Measurements from ENCODE around the gene PRL. TPM values are rescaled to one million over a fixed set of nuclear protein-coding genes. Genes with fewer than 3 reads are reported as not detected.

Gene PRL
- not detected in 2 replicates for total RNA-seq

DNA sequence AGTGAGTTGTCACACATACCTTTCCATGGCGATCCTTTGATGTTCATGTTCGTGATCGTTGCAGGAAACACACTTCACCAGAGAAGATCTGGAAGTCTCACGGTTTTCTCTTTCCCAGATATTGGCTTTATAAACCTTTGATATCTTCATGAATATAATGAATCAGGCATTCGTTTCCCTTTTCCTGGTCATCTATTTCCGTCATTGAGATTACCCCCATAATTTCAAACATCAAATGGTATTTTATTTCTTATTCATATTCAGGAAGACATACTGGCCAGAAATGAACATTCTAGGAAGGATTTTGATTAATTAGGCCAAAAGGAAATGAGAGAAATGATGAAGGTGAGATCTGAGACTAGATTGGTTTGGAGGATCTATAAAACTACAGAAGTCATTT, at the start of gene PRL:
Gene PRL (minus strand): TSS at position 101 of the 400 bp plus-strand sequence. CDS start 54 bp downstream, at position 47.
- DNase-seq = no peak

- DNase-seq = peak; percentile 7
Measured at GRCh38 chr6:22343864-22344263, 47.0 kb upstream of the PRL start.

DNA sequence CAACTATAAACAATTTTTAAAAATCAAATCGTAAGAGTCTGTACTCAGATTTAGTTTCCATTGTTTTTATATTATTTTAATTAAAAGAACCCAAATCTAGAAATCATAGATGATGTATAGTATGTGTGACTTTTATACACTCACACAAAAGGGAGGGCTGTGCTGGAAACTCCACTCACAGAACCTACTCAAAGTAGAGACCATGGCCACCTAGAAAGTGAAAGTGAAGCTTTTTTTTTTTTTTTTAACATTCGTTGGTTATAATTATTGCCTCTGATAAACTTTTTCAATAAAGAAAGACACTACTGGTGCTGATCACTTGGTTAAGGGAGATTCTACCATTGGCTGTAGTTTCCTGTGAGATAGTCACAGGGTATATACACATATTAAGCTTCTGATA, 37.9 kb upstream of the PRL start:
- no peak for DNase-seq

DNA sequence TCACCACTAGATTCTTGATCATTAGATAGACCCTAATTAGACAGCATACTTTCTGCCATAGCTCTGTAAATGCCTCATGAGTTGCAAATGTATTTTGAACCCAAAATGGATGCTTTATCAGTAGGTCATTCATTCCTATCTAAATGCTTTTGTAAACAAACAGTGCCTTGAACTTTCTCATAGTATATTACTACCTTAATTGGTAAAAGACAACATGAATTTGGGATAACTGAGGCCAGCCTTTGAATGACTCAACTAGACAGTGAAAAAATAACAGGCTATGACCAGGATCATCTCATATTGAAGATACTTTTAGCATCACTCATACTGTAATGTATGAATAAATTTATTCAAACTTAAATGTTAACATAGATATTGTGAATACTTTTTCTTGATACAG, 37.0 kb upstream of the PRL start:
- no peak for DNase-seq

DNA sequence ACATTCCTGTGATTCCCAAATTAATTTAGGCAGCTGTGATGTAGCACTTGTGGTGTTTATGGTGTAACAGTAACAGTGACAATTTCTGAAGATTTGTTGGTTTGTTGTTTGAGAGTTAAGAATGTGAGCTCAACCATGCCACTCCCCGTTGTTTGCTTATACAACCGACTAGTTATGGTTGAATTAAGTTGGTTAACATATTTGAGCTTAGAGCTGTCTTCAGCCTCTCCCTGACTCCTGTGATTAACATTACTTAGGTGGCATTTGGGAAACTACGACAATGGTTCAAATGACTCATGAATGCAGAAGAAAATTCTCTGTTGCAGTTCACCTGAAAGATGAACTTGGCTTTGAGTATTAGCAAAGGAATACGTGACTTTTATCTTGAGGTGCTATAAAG, 35.9 kb upstream of the PRL start:
- DNase-seq = no peak

DNA sequence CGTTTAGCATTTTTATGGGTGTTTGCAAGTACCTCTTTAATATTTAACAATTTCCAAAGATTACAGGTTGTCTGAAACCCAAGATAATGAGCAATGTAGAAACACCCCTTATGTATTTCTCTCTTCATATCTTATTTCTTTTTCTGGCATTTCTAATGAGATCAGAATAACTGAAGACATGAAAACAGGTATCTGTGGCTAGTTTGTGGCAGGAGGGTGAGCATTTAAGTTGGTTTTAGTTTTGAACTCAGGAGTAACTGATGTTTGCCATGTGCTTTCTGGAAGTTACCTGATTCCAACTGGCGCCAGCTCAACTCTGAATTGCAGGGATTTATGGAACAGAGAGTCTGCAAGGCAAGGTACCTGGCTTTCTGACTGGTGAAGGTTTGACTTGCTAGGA, 35.4 kb upstream of the PRL start:
- DNase-seq = no peak

GRCh38 chr6:22330941-22331340, 34.1 kb upstream of the PRL start:
- DNase-seq = no peak

- no peak for DNase-seq
Measured at GRCh38 chr6:22328474-22328873, 31.6 kb upstream of the PRL start.

- DNase-seq = no peak
Measured at GRCh38 chr6:22327881-22328280, 31.0 kb upstream of the PRL start.

DNA sequence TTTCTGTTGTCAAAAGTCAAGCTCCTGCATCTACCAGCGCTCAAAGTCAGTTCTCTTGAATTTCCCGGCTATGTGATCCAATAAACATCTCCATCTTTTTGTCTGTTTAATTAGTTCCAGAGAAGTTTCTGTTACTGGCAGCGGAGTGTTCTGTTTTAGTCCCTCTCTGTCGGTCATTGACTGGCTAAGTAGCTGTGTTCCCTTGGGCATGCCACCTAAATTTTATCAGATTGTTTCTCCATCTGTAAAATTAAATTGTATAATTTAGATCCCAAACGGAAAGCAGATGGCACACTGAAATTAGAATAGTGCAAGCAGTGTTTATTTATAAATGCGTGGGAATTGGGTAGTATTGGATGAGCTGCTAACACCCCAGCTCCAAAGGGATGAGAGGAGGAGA, 29.7 kb upstream of the PRL start:
- DNase-seq = no peak

DNA sequence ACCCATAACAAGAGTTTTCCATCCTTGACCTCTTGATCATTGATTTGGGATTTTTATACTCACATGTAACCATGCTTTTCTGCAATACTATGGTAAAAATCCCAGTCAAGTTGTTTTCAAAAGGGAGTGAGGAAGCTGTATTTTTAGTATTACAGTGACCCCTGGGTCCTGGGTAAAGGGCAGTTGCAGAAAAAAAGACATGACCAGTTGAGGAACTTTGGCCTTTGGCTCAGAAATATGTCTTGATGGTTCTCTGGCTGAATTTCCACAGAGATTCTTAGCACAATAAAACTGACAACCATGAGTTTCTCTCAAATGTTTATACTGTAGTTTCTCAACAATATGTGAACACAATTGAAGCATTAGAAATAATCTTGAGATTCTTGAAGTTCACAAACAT, 28.6 kb upstream of the PRL start:
- DNase-seq = no peak

GRCh38 chr6:22323848-22324247, 27.0 kb upstream of the PRL start:
- DNase-seq = no peak

- peak; percentile 20 for DNase-seq
Measured at GRCh38 chr6:22322103-22323030, 25.5 kb upstream of the PRL start.

- peak; percentile 38 for DNase-seq
Measured at GRCh38 chr6:22320750-22321149, 23.9 kb upstream of the PRL start.

GRCh38 chr6:22318404-22318803, 21.6 kb upstream of the PRL start:
- no peak for DNase-seq

DNA sequence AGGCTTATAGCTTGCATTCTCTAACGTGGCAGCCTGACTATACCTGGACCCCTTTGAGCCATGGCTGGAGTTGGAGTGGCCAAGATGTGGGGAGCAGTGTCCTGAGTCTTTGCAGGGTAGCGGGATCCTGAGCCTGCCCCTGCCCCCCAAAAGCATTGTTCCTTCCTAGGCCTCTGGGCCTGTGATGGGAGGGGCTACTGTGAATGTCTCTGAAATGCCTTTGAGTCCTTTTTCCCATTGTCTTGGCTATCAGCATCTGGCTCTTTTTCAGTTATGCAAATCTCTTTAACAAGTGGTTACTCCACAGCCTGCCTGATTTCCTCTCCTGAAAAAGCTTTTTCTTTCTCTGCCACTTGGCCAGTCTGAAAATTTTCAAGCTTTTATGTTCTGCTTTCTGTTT, 17.0 kb upstream of the PRL start:
- DNase-seq = no peak

DNA sequence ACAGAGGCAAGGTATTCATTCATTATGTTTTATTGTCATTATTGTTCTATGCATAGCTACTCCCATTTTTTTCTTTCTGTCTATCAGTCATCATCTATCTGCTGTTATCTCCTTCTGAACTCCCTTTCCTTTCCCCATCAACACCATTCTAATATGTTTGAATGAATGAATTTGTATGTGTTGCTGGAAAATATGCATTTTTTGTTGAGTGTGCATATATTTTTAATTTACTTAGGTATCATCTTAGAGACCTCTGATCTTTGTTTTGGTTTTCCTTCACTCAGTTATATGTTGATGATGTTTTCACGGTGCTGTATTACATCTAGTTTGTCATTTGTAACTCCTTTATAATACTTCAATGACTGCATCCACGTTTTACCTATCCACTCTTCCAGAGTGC, 12.1 kb upstream of the PRL start:
- no peak for DNase-seq

DNA sequence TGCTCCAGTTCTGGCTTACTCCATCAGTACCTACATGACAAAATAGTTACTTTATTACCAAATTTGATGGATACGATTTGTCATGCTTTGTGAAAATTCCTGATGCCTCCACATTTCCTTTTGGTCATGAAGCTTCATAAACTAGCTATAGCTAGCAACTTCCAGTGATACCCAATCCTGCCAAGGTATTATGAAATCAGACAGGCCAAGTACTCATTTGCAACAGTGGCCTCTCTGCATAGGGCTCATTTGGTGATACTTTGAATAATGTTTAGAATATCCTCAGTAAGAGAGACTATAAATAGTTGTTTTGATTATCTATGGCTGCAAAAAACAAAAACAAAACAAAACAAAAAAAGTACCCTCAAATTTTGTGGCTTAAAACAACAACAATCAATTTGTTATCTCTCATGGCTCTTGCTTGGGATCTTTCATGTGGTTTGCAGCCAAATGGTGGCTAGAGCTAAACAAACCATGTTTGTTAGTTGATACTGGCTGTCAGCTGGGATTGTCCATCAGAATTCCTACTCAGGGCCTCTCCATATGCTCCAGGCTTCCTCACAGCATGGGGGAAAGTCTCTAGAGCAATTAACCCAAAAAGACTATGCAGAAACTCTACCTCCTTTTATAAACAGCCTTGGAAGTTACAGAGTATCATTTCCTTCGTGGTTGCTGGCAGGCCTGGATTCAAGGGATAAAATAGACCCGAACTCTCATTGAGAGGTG, 10.1 kb upstream of the PRL start:
- no peak for DNase-seq

- no peak for DNase-seq
Measured at GRCh38 chr6:22302838-22303237, 6.0 kb upstream of the PRL start.

- DNase-seq = no peak
Measured at GRCh38 chr6:22300273-22300998, 3.6 kb upstream of the PRL start.

DNA sequence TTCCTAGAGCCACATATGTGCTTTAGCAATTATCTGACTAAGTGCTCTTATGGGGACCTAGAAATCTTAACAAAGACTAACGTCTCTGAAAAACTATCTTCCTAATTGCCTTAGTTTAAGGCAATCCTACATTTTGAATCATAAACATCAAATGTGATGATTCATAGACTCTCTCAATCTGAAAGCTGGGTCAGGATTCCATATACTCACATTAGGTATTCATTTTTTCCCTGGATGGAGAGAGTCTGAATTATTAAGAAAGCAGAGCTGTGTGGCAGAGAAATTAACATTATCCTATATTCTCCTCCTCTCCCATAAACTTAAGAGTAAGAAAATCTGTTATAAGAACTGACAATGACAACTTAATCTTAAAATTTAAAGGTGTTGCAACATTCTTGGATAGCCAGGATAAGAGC, 1.6 kb upstream of the PRL start:
- DNase-seq = no peak

- DNase-seq = no peak
Measured at GRCh38 chr6:22296067-22296466, 769 bp downstream of the PRL start.

GRCh38 chr6:22295145-22295544, 1.7 kb downstream of the PRL start:
- DNase-seq = no peak
